Stimulated activated CD8-positive, alpha-beta memory T cell treated with anti-CD3 and anti-CD28 coated beads, Interleukin-2, amount 100 ng/mL, for 1 hour (primary cell): ENCODE measurements around the gene SELE.

Experiments
- DNase-seq, 2 donors: peaks; one replicate each; pipeline ENCODE4 v3.0.0-alpha.2; 2020; ENCODE audit warnings: low read depth in 2 of 2

The SELE gene

GRCh38 chr1:169682071-169682470, 51.8 kb downstream of the SELE start:
- no peak for DNase-seq

- DNase-seq, result no peak
These were observed 52.7 kb downstream of the SELE start for GRCh38 chr1:169681140-169681539.

GRCh38 chr1:169680377-169681019, 53.4 kb downstream of the SELE start:
- no peak for DNase-seq

DNA sequence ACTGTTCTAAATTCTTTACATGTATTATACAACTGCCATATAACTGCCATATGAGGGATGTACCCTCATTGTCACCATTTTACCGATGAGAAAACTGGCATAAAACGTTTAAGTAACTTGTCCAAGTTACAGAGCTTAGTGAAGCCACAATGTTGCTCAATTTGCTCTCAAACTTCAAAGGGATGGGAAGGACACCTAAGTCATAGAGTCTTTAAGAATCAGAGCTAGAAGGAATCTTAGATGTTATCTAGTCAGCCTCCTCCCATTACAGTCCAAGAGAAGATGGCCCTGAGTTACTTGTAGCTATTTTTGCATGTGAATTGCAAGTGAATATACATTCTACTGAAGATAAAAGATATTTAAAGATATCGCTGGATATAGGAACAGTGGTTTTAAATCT, 54.2 kb downstream of the SELE start:
- no peak for DNase-seq

DNA sequence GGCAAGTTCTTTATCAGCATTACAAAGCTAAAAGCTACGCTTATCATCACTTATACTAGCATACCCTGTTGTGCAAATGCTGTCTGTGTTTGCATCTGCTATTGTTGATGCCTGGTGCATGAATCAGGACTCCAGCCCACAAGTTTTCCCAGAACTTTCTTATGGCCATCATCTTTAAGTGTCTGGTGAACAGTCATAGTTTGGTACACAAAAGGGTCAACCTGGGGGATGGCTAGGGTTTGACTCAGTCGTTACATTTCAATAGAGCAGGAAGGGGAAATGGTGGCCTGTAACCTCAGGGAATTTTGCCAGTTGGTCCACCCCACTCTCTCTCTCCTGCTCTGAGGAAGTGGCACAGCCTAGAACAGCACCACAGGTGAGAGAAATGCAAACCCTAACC, 57.9 kb downstream of the SELE start:
- no peak for DNase-seq
